Heart left ventricle (tissue), 13 donors: ENCODE data around the gene SNAP29.

Experiments
- CTCF ChIP-seq, 12 donors: fragments of 200-600 bp; sonication (generic) in 4 of 12; IDR thresholded peaks; one replicate each; pipeline versions ENCODE4 v1.5.0 to v1.8.0; 2018 to 2022; ENCODE audit warnings: antibody characterized with exemption in 12 of 12, mild to moderate bottlenecking in 5 of 12
- POLR2A ChIP-seq, 2 donors: fragments of 450-650 bp; IDR thresholded peaks; one replicate each; pipeline ENCODE4 v1.6.1; 2017; ENCODE audit warnings: antibody characterized with exemption in 2 of 2, mild to moderate bottlenecking in 2 of 2, moderate library complexity in 2 of 2
- donor health status: ischemic (EF 13 %, LVEDD 7.1; RV severe dilation, severe dysfunction).
- donor health status: DM: no; HTN: yes; CAD: no.
- donor health status: DM: no; HTN: no; CAD: no.
- donor health status: ischemic (EF 25% LVEDD 6.9; RV normal size, moderate dysfunction).
- donor health status: ischemic (EF 25% LVEDD 5.7; RV mildly dilated, moderate dysfunction).
- donor health status: ischemic (EF 35%, LVEDD 5.7; RV mildly dilated, moderate dysfunction).
- donor health status: nonischemic (EF 11% LVEDD 7.7; RV severe dilation, severe dysfunction).
- donor health status: DM: yes; HTN: yes; CAD: no.
- donor health status: PGD.
- donor health status: ischemic (EF 29% LVEDD 5.4; RV normal size, mild dysfunction).
- donor health status: nonischemic (EF 23%, LVEDD 6.1; RV moderate dilation, normal function).

- TF ChIP-seq POLR2A (IDR thresholded peaks at IDR 0.05), result no peak
- no peak for TF ChIP-seq CTCF (IDR thresholded peaks at IDR 0.05)
Measured at GRCh38 chr22:20810645-20811044, 48.2 kb upstream of the SNAP29 start.
